ENCODE data around the gene ESR2.
A peak's percentile ranks its signal among the peaks of the same experiment; 100 is the strongest.
"Not testable (repeated sequence)": the region's sequence is repeated elsewhere in the genome, so short reads cannot be mapped to it uniquely, and the experiment has no call there.

The ESR2 gene

DNA sequence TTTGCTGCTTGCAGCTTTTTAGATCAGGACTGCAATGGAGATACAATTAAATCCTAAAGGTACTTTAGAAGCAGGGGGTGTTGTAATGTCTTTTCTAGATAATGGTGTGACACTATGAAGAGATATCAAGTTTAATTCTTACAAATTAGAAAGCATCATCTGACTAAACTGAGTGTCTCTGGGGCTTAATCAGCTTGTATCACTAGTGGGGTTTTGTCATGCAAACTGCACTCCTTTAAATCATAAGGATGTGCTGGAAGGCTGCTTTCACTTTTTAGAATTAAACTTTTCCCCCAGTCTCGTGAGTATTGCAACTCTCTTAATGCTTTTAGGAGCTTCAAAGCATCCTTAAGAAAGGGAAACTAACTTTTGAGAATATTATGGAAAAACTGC is 218.6 kb downstream of the ESR2 start:
- no peak for DNase-seq

- DNase-seq: no peak
Observed at GRCh38 chr14:64074961-64075612, 219.1 kb downstream of the ESR2 start.

- no peak for DNase-seq
Observed at GRCh38 chr14:64069634-64070359, 224.4 kb downstream of the ESR2 start.

DNA sequence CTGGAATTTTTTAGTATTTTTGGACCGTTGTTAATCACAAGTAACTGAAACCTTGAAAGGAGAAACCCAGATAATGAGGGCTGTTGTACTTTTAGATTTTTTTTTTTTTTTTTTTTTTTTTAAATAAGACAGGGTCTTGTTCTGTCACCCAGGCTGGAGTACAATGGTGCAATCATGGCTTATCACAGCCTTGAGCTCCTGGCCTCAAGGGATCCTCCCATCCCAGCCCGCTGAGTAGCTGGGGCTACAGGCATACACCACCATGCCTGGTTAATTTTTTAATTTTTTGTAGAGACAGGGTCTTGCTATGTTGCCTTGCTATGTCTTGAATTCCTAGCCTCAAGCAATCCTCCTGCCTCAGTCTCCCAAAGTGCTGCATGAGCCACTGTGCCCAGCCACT is 229.7 kb downstream of the ESR2 start:
- no peak for DNase-seq

DNA sequence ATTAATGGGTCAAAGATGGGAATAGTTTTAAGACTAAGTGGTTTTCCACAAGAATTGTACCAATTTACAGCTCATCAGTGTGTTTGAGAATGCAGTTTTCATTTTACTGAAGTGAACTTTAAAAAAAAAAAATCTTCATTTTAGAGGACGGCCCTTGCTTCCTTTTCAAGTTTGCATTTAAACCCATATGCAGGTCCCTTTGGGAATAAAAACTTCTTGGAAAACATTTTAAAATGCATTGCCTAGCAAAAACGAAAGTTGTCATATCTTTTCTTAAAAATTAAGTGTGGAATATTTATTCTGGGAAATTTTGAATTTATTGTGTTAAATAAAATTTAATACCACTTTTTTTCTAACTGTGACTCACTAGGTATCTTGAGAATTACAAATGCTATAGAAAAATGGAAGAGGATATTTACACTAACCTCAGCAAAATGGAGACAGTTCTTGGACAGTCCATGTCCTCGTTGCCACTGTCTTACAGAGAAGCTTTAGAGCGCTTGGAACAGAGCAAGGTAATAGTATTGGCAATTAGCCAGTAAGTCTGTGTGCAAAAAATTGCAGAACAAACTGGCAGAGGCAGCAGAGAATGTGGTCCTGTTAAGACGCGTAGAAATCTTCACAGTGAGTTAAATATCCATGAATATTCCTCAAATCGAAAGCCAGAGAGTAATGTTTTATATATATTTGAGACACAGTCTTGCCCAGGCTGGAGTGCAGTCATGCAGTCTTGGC is 231.6 kb downstream of the ESR2 start:
- no peak for DNase-seq

GRCh38 chr14:64061706-64062105 is 232.5 kb downstream of the ESR2 start:
- no peak for DNase-seq

- no peak for DNase-seq
Observed at GRCh38 chr14:64061115-64061514, 233.1 kb downstream of the ESR2 start.

GRCh38 chr14:64060648-64061096 is 233.5 kb downstream of the ESR2 start:
- peak in 1 of 2 donors; percentile 18 for DNase-seq

DNA sequence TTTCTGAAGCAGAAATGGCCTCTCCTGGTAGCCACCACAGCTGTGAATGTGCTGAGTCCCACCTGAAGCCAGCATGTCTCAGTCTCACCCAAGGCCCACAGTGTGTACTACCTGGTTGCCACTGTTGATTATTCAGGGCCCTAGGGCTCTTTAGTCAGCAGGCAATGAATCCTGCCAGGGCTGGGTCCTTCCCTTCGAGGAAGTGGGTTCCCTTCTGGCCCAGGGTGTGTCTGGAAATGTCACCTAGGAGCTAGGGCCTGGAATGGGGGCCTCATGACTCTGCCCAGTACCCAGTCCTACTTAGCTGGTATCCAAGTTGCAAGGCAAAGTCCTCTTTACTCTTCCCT is 234.0 kb downstream of the ESR2 start:
- no peak for DNase-seq

- no peak for DNase-seq
Observed at GRCh38 chr14:64059454-64060198, 234.5 kb downstream of the ESR2 start.

DNA sequence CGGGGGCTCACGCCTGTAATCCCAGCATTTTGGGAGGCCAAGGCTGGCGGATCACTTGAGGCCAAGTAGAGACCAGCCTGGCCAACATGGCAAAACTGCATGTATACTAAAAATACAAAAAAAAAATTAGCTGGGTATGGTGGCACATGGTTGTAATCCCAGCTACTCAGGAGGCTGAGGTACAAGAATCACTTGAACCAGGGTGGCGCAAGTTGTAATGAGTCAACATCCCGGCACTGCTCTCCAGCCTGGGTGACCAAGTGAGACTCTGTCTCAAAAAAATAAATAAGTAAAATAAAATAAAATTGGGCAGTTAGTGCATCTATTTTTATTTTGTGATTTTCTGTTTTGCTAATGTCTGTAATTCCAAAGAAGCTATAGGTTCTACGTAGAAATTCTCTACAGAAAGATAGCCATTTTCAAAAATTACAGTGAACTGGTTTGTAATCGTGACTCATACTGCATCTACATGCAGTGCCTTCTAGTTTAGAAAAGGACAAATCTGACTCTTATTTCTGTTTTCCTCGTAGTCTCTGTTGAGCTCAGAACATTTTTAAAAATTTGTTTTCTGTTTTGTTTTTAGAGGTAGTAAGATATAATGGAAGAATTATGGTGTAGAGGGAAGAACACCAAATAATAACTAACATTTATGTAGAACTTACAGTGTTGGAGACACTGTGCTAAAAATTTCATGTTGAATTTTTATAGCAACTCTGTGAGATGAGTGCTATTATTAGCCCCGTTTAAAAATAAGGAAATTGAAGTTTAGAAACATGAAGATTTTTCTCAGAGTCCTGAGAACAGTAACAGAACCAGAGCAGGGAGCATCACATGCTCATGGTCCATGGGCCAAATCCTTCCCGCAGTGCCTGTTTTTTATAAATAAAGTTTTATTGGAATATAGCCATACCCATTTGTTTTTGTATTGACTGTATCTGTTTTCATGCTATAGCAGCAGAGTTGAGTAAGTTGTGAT is 240.2 kb downstream of the ESR2 start:
- no peak for DNase-seq

DNA sequence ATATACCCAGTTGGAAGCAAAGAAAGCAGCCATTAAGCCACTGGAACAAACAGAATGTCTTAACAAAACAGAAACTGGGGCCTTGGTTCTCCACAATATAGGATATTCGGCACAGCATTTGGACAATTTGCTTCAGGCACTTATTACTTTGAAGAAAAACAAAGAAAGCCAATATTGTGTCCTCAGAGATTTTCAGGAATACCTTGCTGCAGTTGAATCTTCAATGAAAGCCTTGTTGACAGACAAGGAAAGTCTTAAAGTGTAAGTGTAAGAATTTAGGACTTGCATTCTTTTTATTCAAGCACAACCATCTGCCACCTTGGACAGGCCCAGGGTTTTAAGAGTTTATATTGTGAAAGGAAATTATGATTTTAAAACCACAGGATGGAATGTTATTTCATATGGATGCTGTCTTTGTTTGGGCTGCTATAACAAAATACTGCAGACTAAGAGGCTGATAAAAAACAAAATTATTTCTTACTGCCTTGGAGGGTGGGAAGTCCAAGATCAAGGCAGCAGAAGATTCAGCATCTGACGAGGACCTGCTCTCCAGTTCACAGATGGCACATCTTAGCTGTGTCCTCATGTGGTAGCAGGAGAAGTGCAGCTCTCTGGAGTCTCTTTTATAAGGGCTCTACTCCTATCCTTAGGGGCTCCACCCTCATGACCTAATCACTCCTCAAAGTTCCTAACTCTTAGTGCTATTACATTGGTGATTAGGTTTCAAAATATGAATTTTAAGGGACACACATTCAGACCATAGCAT is 244.4 kb downstream of the ESR2 start:
- no peak for DNase-seq

GRCh38 chr14:64045091-64045490 is 249.1 kb downstream of the ESR2 start:
- no peak for DNase-seq

DNA sequence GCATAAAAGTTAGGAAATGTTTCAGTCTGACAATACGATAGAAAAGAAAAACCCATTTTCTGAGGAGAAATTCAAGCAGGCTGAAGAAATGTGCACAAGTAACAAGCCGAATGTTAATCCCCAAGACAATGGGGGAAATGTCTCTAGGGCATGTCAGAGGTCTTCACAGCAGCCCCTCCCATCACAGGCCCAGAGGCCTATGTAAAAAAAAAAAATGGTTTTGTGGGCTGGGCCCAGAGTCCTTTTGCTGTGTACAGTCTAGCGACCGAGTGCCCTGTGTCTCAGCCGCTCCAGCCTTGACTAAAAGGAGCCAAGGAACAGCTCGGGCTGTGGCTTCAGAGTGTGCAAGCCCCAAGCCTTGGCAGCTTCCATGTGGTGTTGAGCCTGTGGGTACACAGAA is 250.9 kb downstream of the ESR2 start:
- DNase-seq: not testable (repeated sequence)

- no peak for DNase-seq
Observed at GRCh38 chr14:64040044-64040443, 254.1 kb downstream of the ESR2 start.

GRCh38 chr14:64038841-64039542 is 255.2 kb downstream of the ESR2 start:
- no peak for DNase-seq

- not testable (repeated sequence) for DNase-seq
Observed at GRCh38 chr14:64037869-64038745, 256.1 kb downstream of the ESR2 start.

GRCh38 chr14:64035143-64035542 is 259.0 kb downstream of the ESR2 start:
- no peak for DNase-seq
